ENCODE data around the gene DPM1. TPM values are rescaled to one million over a fixed set of nuclear protein-coding genes. Genes with fewer than 3 reads are reported as not detected.
A peak's percentile ranks its signal among the peaks of the same experiment; 100 is the strongest.

DPM1 gene
- total RNA-seq, 1 experiment from 2014 or later, result 59.2 TPM

GRCh38 chr20:50959543-50960126 lies 1.3 kb upstream of the DPM1 start:
- H3K36me3 ChIP-seq (replicated peaks; ENCODE audit: control insufficient read depth, insufficient read depth, low read length), result peaks cover 2% of the 10 kb centered on the region; the same call in 1 of the 2 replicates
- peak overlapping the region; percentile 96 for H3K4me3 ChIP-seq (ENCODE audit: insufficient read depth, low read depth, low read length)
- H3K27me3 ChIP-seq (ENCODE audit: control insufficient read depth, insufficient read depth, low read length), result no peaks in the 10 kb centered on the region
- no peak for DNase-seq

- peak; percentile 85 for DNase-seq
- Histone ChIP-seq H3K4me3 (ENCODE audit: insufficient read depth, low read depth, low read length) (peak within 1 kb of the TSS; percentile 96), H3K36me3 (replicated peaks; ENCODE audit: control insufficient read depth, insufficient read depth, low read length) (peaks cover 2% of the 10 kb centered on the region), H3K27me3 (ENCODE audit: control insufficient read depth, insufficient read depth, low read length) (no peaks in the 10 kb centered on the region)
Observed at GRCh38 chr20:50958615-50959542, 547 bp upstream of the DPM1 start, which contains the start of gene MOCS3. Gene MOCS3, plus strand, starts transcription at chr20:50958818. Its CDS starts 25 bp downstream, at chr20:50958843.

GRCh38 chr20:50957276-50957675 lies 1.1 kb downstream of the DPM1 start:
- Histone ChIP-seq H3K27me3 (ENCODE audit: control insufficient read depth, insufficient read depth, low read length) (no peaks in the 10 kb centered on the region), H3K36me3 (replicated peaks; ENCODE audit: control insufficient read depth, insufficient read depth, low read length) (peaks cover 5% of the 10 kb centered on the region), H3K4me3 (ENCODE audit: insufficient read depth, low read depth, low read length) (peak overlapping the region; percentile 96)
- DNase-seq, result no peak

- H3K27me3 ChIP-seq (ENCODE audit: control insufficient read depth, insufficient read depth, low read length), result no peaks in the 10 kb centered on the region
- H3K36me3 ChIP-seq (replicated peaks; ENCODE audit: control insufficient read depth, insufficient read depth, low read length), result peaks cover 15% of the 10 kb centered on the region
- no peak overlapping the region for H3K4me3 ChIP-seq (ENCODE audit: insufficient read depth, low read depth, low read length)
- DNase-seq, result no peak
Observed at GRCh38 chr20:50953821-50954220, 4.5 kb downstream of the DPM1 start.

- Histone ChIP-seq H3K4me3 (ENCODE audit: insufficient read depth, low read depth, low read length) (no peak overlapping the region), H3K27me3 (ENCODE audit: control insufficient read depth, insufficient read depth, low read length) (no peaks in the 10 kb centered on the region), H3K36me3 (replicated peaks; ENCODE audit: control insufficient read depth, insufficient read depth, low read length) (peaks cover 16% of the 10 kb centered on the region)
- no peak for DNase-seq
Observed at GRCh38 chr20:50953196-50953595, 5.1 kb downstream of the DPM1 start.

- Histone ChIP-seq H3K27me3 (ENCODE audit: control insufficient read depth, insufficient read depth, low read length) (no peaks in the 10 kb centered on the region), H3K4me3 (ENCODE audit: insufficient read depth, low read depth, low read length) (no peak overlapping the region), H3K36me3 (replicated peaks; ENCODE audit: control insufficient read depth, insufficient read depth, low read length) (peaks cover 32% of the 10 kb centered on the region)
- no peak for DNase-seq
Observed at GRCh38 chr20:50948132-50948785, 10.1 kb downstream of the DPM1 start.

GRCh38 chr20:50943069-50943468 lies 15.3 kb downstream of the DPM1 start:
- no peak for DNase-seq
- H3K27me3 ChIP-seq (ENCODE audit: control insufficient read depth, insufficient read depth, low read length), result no peaks in the 10 kb centered on the region
- peaks cover 34% of the 10 kb centered on the region for H3K36me3 ChIP-seq (replicated peaks; ENCODE audit: control insufficient read depth, insufficient read depth, low read length)
- no peak overlapping the region for H3K4me3 ChIP-seq (ENCODE audit: insufficient read depth, low read depth, low read length)

GRCh38 chr20:50933589-50933988 lies 24.7 kb downstream of the DPM1 start:
- no peak for DNase-seq
- Histone ChIP-seq H3K4me3 (ENCODE audit: insufficient read depth, low read depth, low read length) (no peak overlapping the region), H3K36me3 (replicated peaks; ENCODE audit: control insufficient read depth, insufficient read depth, low read length) (peaks cover 16% of the 10 kb centered on the region), H3K27me3 (ENCODE audit: control insufficient read depth, insufficient read depth, low read length) (no peaks in the 10 kb centered on the region)

GRCh38 chr20:50932691-50933280 lies 25.5 kb downstream of the DPM1 start:
- Histone ChIP-seq H3K36me3 (replicated peaks; ENCODE audit: control insufficient read depth, insufficient read depth, low read length) (peaks cover 22% of the 10 kb centered on the region), H3K27me3 (ENCODE audit: control insufficient read depth, insufficient read depth, low read length) (no peaks in the 10 kb centered on the region), H3K4me3 (ENCODE audit: insufficient read depth, low read depth, low read length) (no peak overlapping the region)
- no peak for DNase-seq

GRCh38 chr20:50932016-50932485 lies 26.3 kb downstream of the DPM1 start:
- Histone ChIP-seq H3K36me3 (replicated peaks; ENCODE audit: control insufficient read depth, insufficient read depth, low read length) (peaks cover 25% of the 10 kb centered on the region), H3K27me3 (ENCODE audit: control insufficient read depth, insufficient read depth, low read length) (no peaks in the 10 kb centered on the region), H3K4me3 (ENCODE audit: insufficient read depth, low read depth, low read length) (peak overlapping the region; percentile 97)
- no peak for DNase-seq

GRCh38 chr20:50931306-50932015 lies 26.9 kb downstream of the DPM1 start, which contains the start of gene ADNP:
Gene ADNP, minus strand, starts transcription at chr20:50931437. Its CDS starts 27,441 bp downstream, at chr20:50903996.
- H3K36me3 ChIP-seq (replicated peaks; ENCODE audit: control insufficient read depth, insufficient read depth, low read length), result peaks cover 25% of the 10 kb centered on the region

GRCh38 chr20:50930976-50931305 lies 27.4 kb downstream of the DPM1 start:
- Histone ChIP-seq H3K4me3 (ENCODE audit: insufficient read depth, low read depth, low read length) (peak overlapping the region; percentile 97), H3K27me3 (ENCODE audit: control insufficient read depth, insufficient read depth, low read length) (no peaks in the 10 kb centered on the region), H3K36me3 (replicated peaks; ENCODE audit: control insufficient read depth, insufficient read depth, low read length) (peaks cover 23% of the 10 kb centered on the region)
- DNase-seq, result peak; percentile 87

More at GRCh38 chr20:50931306-50932015, 26.9 kb downstream of the DPM1 start, which contains the start of gene ADNP:
- peak; percentile 90 for DNase-seq
- H3K27me3 ChIP-seq (ENCODE audit: control insufficient read depth, insufficient read depth, low read length), result no peaks in the 10 kb centered on the region
- H3K4me3 ChIP-seq (ENCODE audit: insufficient read depth, low read depth, low read length), result peak within 1 kb of the TSS; percentile 97

- Histone ChIP-seq H3K36me3 (replicated peaks; ENCODE audit: control insufficient read depth, insufficient read depth, low read length) (peaks cover 20% of the 10 kb centered on the region), H3K27me3 (ENCODE audit: control insufficient read depth, insufficient read depth, low read length) (no peaks in the 10 kb centered on the region), H3K4me3 (ENCODE audit: insufficient read depth, low read depth, low read length) (peak overlapping the region; percentile 97)
- DNase-seq, result peak; percentile 38
Observed at GRCh38 chr20:50930139-50930975, 28.0 kb downstream of the DPM1 start.

All from H7 (cell line).